OCI-LY1 (cell line): ENCODE measurements around the gene CLPTM1L.

ENCODE experiments used
- CTCF ChIP-seq: fragments of 200-600 bp; sonication (generic), shearing (Covaris generic); IDR thresholded peaks from 2 replicates; pipeline ENCODE4 v1.5.1; 2017; ENCODE audit warnings: mild to moderate bottlenecking, antibody characterized with exemption, low read length, moderate library complexity, mixed read lengths
- EZH2 ChIP-seq: fragments of 200-600 bp; sonication (generic), shearing (Covaris generic); IDR thresholded peaks from 2 replicates; pipeline ENCODE4 v1.8.0; 2017; ENCODE audit warnings: borderline replicate concordance, mixed run types, mild to moderate bottlenecking, antibody characterized with exemption, low read length, moderate library complexity, mixed read lengths

- TF ChIP-seq CTCF, result no peak
- no peak for TF ChIP-seq EZH2
These were observed 18.9 kb downstream of the CLPTM1L start for GRCh38 chr5:1325870-1326531.
